Femur (tissue), 1 donor: Measurements from ENCODE around the gene KLHL11.

Experiments
- DNase-seq: peaks from one replicate; pipeline ENCODE4 v3.0.0-alpha.2; 2017

Gene KLHL11, protein sequence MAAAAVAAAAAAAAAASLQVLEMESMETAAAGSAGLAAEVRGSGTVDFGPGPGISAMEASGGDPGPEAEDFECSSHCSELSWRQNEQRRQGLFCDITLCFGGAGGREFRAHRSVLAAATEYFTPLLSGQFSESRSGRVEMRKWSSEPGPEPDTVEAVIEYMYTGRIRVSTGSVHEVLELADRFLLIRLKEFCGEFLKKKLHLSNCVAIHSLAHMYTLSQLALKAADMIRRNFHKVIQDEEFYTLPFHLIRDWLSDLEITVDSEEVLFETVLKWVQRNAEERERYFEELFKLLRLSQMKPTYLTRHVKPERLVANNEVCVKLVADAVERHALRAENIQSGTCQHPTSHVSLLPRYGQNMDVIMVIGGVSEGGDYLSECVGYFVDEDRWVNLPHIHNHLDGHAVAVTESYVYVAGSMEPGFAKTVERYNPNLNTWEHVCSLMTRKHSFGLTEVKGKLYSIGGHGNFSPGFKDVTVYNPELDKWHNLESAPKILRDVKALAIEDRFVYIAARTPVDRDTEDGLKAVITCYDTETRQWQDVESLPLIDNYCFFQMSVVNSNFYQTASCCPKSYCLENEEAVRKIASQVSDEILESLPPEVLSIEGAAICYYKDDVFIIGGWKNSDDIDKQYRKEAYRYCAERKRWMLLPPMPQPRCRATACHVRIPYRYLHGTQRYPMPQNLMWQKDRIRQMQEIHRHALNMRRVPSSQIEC

DNA sequence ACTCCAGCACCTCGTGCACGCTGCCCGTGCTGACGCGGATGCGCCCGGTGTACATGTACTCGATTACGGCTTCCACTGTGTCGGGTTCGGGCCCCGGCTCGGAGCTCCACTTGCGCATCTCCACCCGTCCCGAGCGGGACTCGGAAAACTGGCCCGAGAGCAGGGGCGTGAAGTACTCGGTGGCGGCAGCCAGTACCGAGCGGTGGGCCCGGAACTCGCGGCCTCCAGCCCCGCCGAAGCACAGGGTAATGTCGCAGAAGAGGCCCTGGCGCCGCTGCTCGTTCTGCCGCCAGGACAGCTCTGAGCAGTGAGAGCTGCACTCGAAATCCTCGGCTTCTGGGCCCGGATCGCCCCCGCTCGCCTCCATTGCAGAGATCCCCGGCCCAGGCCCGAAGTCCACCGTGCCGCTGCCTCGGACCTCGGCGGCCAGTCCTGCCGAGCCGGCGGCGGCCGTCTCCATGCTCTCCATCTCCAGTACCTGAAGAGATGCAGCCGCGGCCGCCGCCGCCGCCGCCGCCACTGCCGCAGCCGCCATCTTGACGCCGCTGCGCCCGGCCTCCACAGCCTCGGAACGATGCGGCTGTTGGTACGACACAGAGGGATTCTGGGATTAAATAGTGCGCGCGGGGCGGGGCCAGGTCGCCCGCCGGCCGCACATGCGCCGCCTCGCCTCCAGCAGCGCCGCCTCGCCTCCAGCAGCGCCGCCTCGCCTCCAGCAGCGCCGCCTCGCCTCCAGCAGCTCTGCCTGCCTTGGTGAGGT lies at the start of gene KLHL11:
TSS of gene KLHL11 (minus strand) at position 588 of the 760 bp plus-strand sequence. CDS start at position 535, 53 bp downstream.
- peak; percentile 93 for DNase-seq

DNA sequence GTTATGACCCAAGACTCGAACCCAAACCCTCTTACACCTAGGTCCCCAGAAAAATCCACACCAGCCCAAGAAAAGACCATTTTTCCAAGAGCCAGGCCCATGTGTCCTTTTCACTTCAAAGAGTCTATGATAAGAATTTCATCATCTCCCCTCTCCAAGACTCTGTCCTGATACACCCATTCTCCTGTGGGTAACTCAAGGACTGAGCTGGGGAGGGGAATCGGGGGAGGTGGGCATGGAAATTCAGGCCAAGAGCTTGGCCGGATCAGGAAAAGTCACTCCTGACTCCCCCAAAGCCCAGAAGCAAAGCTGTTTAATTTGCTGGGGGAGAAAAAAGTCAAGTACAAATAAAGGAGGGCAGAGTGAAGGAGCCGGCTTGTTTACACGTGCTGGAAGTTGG lies 49.8 kb upstream of the KLHL11 start:
- no peak for DNase-seq

- no peak for DNase-seq
These were observed 49.1 kb upstream of the KLHL11 start for GRCh38 chr17:41914358-41914766.

DNA sequence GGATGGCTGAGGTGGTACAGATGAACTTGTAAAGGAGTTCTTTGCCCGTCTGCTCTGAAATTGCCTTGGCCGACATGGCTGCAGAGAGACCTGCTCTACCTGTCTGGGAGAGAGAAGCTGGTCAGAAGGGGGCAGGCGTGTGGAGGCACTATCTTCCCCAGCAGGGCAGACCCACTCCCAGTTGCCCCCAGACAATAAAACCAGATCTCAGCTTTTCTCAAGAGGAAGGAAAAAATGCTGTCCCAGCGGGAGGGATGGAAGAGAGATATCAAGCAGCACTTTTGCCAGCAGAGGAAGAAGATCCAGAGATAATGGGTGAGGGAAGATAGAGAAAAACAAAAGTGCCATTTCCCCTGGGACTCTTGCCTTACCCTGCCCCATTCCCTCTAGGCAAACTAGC lies 48.6 kb upstream of the KLHL11 start:
- DNase-seq, result no peak

DNA sequence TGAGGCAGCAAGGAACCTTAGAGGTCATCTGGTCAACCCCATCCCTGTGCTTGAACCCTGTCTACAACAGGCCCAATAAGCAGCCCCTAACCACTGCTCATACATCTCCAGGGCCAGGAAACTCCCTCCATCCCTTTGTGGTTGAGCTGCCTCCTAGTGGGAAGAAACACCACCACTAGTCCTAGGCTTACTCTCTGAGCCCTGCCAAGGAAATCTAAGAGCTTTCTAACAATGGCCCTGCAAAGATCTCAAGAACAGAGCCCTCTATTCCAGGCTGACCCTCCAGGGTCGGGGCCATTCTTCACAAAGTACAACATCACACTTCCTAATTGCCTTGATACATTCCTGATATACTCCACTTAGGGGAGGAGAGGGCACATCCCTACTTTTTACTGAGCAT lies 47.7 kb upstream of the KLHL11 start:
- no peak for DNase-seq

DNA sequence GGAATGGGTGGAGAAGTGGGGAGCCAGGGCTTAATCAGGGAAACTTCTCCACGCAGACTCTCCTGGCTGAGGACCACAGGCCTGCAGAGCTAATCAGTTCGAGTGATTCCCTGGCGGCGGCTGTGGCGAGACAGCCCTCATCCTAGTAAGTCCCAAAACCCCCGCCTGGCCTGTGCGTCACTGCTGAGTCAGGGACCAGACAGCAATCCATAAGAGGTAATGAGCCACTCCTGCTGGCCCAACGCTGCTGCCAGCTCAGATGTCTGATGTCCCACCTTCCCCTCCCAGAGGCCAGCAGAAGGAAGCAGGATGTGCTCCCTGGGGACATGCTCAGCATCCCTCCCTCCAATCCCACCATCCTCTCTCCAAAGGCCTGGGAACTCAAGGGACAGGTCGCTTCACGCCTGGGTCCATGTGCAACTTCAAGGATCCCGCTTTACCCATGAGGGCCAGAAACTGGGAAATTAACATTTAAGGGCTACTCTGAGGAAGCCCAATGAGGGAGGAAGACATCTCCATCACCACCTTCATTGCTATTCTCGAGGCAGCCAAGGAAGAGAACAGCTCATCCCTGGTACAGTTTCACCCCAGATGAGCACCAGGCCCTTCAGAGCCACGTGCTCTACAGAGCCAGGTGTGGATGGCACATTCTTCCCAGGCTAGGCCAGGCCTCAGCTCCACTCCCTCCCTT lies 45.6 kb upstream of the KLHL11 start:
- DNase-seq, result no peak

- DNase-seq, result no peak
These were observed 43.9 kb upstream of the KLHL11 start for GRCh38 chr17:41909088-41909487.

DNA sequence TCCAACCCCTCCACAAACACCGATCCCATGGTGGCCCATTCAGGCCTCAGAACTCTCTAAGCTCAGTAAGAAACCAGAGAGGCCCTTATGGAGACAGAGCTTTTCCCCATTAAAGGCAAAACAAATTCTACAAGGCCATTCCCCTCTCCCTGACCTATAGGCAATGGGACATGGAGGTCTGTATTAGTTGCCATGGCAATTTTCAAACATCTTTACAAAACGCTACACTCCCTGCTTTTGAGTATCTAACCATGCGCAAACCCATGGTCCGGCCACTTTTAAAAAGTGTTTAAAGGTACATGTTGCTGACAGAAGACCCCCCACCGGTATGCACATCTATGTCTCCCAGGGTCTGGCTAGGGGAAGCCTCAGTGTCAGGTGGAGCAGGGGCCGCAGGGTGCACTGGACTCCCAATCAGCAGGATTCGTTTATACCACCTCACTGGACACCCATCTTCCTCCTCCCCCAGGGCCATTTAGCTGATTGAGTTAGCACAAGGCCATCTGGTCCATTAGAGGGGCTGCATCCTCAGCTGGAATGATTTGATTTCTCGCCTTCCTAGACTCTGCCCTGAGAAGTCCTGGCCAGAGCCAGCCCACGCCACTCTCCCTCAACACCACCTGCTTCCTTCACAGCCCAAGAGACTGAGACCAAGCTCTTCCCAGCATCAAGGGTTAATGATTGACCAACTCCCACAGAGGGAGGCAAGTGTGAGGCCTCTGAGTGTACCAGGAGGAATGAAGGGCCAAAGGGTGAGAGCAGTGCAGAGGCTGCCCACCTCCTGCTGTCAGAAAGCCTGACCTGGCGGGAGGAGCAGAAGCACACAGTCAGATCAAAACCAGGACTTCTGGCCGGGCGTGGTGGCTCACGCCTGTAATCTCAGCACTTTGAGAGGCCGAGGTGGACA lies 42.7 kb upstream of the KLHL11 start:
- DNase-seq, result no peak

- DNase-seq, result no peak
These were observed 41.9 kb upstream of the KLHL11 start for GRCh38 chr17:41907185-41907556.

- DNase-seq, result no peak
These were observed 41.4 kb upstream of the KLHL11 start for GRCh38 chr17:41906465-41907184.

- no peak for DNase-seq
These were observed 39.9 kb upstream of the KLHL11 start for GRCh38 chr17:41905172-41905571.

GRCh38 chr17:41904242-41904841 lies 39.1 kb upstream of the KLHL11 start:
- no peak for DNase-seq

GRCh38 chr17:41901646-41902045 lies 36.4 kb upstream of the KLHL11 start:
- DNase-seq, result no peak

DNA sequence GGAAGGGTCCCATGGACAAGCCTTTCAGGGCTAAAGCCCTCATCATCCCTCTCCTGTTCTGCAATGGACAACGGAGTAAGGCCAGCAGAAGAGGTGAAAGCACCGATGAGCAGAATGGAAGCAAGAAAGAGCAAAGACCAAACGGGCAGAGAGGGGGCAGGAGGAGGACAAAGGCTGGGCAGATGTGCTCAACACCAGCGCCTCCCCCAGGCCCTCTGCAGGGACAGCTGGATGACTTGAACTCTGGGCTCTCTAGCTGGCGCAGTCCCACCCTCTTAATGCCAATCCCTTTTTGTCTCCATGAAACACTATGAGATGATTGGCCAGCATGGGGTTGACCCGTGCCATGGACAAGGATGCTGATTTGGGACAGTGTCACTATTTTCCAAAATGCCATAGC lies 31.5 kb upstream of the KLHL11 start:
- no peak for DNase-seq

- peak; percentile 78 for DNase-seq
These were observed 30.4 kb upstream of the KLHL11 start for GRCh38 chr17:41895617-41896016.

- no peak for DNase-seq
These were observed 29.6 kb upstream of the KLHL11 start for GRCh38 chr17:41894791-41895331.

- DNase-seq, result no peak
These were observed 28.2 kb upstream of the KLHL11 start for GRCh38 chr17:41893384-41893783.

DNA sequence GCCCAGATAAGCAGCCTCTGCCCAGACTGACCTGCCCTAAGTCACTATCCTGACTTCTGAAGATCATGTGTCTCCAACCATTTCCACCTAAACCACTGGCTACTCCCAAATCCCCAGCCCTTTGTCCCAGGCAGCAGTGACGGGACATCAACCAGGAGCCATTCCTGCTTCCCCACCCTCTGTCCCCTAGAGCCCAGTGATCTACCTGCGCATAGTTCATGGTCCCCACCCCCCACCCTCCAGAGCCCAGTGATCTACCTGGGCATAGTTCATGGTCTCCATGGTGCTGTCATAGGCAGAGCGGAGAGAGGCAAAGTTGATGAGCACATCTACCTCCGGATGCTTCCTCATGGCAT lies 26.8 kb upstream of the KLHL11 start:
- no peak for DNase-seq

- DNase-seq, result no peak
These were observed 26.2 kb upstream of the KLHL11 start for GRCh38 chr17:41891135-41892020.
